Tibial nerve (tissue), 4 donors: ENCODE measurements around the gene AXDND1. TPM values are rescaled to one million over a fixed set of nuclear protein-coding genes. Genes with fewer than 3 reads are reported as not detected.

Experiments
- DNase-seq, 2 donors: peaks; one replicate each; pipeline ENCODE4 v3.0.0-alpha.2; 2019; ENCODE audit warnings: low spot score in 2 of 2
- H3K27ac ChIP-seq, 4 donors: fragments of 200-600 bp; sonication (generic) in 3 of 4; one replicate each; pipeline ENCODE4 v1.5.1; 2017 to 2019; ENCODE audit warnings: mild to moderate bottlenecking in 1 of 4
- H3K27me3 ChIP-seq, 2 donors: fragments of 200-600 bp; sonication (generic) in 1 of 2; one replicate each; pipeline versions ENCODE4 v1.5.1 to v1.6.0; 2017 to 2019
- H3K36me3 ChIP-seq, 3 donors: fragments of 200-600 bp; sonication (generic); one replicate each; pipeline ENCODE4 v1.5.1; 2018 to 2019
- H3K4me1 ChIP-seq, 4 donors: fragments of 200-600 bp; sonication (generic) in 3 of 4; one replicate each; pipeline ENCODE4 v1.5.1; 2017 to 2019
- H3K4me3 ChIP-seq, 4 donors: fragments of 200-600 bp; sonication (generic) in 3 of 4; one replicate each; pipeline ENCODE4 v1.5.1; 2017 to 2019; ENCODE audit warnings: mild to moderate bottlenecking in 1 of 4, moderate library complexity in 1 of 4
- H3K9me3 ChIP-seq, 4 donors: fragments of 200-600 bp; sonication (generic) in 3 of 4; one replicate each; pipeline ENCODE4 v1.5.1; 2017 to 2019
- EP300 ChIP-seq, 2 donors: sonication (generic); formaldehyde crosslinking; IDR thresholded peaks; one replicate each; pipeline ENCODE4 v1.6.1; 2017; ENCODE audit warnings: antibody characterized with exemption in 2 of 2, mild to moderate bottlenecking in 1 of 2
- POLR2A ChIP-seq, 2 donors: fragments of 450-650 bp; IDR thresholded peaks; one replicate each; pipeline ENCODE4 v1.6.1; 2017; ENCODE audit warnings: antibody characterized with exemption in 2 of 2, mild to moderate bottlenecking in 2 of 2, moderate library complexity in 2 of 2
- WGBS, 2 donors: methylation state at CpG; one replicate each; pipeline ENCODE4 v1.1.5; 2018; 5-methylcytosine and 5-hydroxymethylcytosine counted together
- small RNA-seq: library from RNA; depleted of rRNA; stranded (forward); fragments of <200 nt; gene quantifications from one replicate; pipeline ENCODE3, GENCODE V24; 2016
- total RNA-seq, 4 donors: library from RNA; depleted of rRNA; stranded (reverse); fragments of >200 nt; gene quantifications; one replicate each; pipeline ENCODE4 v1.1.0, GENCODE V29; 2016
- TF ChIP-seq, protein P1 (sequence below), 5 experiments: fragments of 200-600 bp in 3 of 5; fragments of 450-650 bp in 2 of 5; sonication (generic) in 3 of 5; IDR thresholded peaks; one replicate each; pipeline ENCODE4 v1.5.1; 2016 to 2019; ENCODE audit warnings: antibody characterized with exemption in 5 of 5, mild to moderate bottlenecking in 3 of 5, moderate library complexity in 2 of 5

The AXDND1 gene
- total RNA-seq, 4 donors from 2014 or later: 0.22 to 1.7 (median 0.30) TPM; not detected in 1

DNA sequence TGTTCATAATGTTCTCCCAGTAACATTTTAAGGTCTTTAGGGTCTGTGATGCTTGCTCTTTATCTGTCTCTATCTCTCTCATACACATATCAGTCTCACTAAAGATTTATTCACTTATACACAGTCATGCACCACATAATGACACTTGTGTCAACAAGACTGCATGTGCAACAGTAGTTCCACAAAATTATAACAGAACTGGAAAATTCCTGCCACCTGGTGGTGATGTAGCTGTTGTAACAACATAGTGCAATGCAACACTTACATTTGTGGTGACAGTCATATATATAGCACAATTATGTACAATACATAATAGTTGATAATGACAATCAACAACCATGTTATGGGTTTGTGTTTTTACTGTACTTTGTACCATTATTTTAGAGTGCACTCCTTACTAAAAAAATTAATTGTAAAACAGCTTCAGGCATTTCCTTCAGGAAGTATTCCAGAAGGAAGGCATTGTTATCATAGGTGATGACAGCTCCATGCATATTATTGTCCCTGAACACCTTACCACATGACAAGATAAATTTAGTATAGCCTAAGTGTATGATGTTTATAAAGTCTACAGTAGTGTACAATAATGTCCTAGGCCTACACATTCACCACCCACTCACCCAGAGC lies 234.0 kb downstream of the AXDND1 start:
- Histone ChIP-seq H3K27me3 (no peaks in the 10 kb centered on the region), H3K27ac (no peak overlapping the region), H3K9me3 (peaks cover 0 to 6% (median 0%) of the 10 kb centered on the region in 4 donors), H3K4me1 (no peaks in the 10 kb centered on the region), H3K36me3 (no peaks in the 10 kb centered on the region), H3K4me3 (no peak overlapping the region)
- no peak for DNase-seq
- TF ChIP-seq POLR2A (IDR thresholded peaks at IDR 0.05): no peak
- TF ChIP-seq, protein P1, sequence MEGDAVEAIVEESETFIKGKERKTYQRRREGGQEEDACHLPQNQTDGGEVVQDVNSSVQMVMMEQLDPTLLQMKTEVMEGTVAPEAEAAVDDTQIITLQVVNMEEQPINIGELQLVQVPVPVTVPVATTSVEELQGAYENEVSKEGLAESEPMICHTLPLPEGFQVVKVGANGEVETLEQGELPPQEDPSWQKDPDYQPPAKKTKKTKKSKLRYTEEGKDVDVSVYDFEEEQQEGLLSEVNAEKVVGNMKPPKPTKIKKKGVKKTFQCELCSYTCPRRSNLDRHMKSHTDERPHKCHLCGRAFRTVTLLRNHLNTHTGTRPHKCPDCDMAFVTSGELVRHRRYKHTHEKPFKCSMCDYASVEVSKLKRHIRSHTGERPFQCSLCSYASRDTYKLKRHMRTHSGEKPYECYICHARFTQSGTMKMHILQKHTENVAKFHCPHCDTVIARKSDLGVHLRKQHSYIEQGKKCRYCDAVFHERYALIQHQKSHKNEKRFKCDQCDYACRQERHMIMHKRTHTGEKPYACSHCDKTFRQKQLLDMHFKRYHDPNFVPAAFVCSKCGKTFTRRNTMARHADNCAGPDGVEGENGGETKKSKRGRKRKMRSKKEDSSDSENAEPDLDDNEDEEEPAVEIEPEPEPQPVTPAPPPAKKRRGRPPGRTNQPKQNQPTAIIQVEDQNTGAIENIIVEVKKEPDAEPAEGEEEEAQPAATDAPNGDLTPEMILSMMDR (IDR thresholded peaks at IDR 0.05): peak in 2 of 5 experiments; percentile 14 to 18

DNA sequence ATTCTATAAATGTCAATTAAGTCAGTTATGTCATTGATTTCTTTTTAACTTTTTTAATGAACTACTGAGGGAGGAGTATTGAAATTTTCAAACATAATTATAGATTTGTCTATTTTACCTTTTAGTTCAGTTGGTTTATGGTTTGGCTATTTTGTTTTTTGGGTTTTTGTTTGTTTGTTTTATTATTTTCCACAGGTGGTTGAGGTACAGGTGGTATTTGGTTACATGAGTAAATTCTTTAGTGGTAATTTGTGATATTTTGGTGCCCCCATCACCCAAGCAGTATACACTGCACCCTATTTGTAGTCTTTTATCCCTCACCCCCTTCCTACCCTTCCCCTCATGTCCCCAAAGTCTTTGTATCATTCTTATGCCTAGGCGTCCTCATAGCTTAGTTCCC lies 235.3 kb downstream of the AXDND1 start:
- Histone ChIP-seq H3K4me3 (no peak overlapping the region), H3K9me3 (peaks cover 0 to 6% (median 0%) of the 10 kb centered on the region in 4 donors), H3K27me3 (no peaks in the 10 kb centered on the region), H3K36me3 (no peaks in the 10 kb centered on the region), H3K27ac (no peak overlapping the region), H3K4me1 (no peaks in the 10 kb centered on the region)
- TF ChIP-seq POLR2A (IDR thresholded peaks at IDR 0.05): no peak
- TF ChIP-seq, protein P1 (IDR thresholded peaks at IDR 0.05): no peak
- TF ChIP-seq EP300 (IDR thresholded peaks at IDR 0.05): no peak
- WGBS, 2 donors: 78 to 94% methylated on average over 1 of the region's 1 CpG
- no peak for DNase-seq

Small RNA genes within 50 kb of the gene (small RNA-seq; reads per million reads assigned to genes)
- not detected for gene MEF2AP1
- not detected for gene RNU5F-2P

Other genes with a start within 250 kb of the AXDND1 start
- gene ABL2, start 136.3 kb upstream of the AXDND1 start, total RNA-seq: 10 to 100 TPM; 22.0 to 43.5 (median 27.0) TPM
- gene SOAT1, start 72.2 kb upstream of the AXDND1 start, total RNA-seq: 10 to 100 TPM; 12.3 to 14.2 (median 12.6) TPM
- gene NPHS2, start 210.0 kb downstream of the AXDND1 start, total RNA-seq: not detected
- under 1 TPM in 3 of 4 donors, not detected in 1; 0.21 to 0.59 (median 0.44) TPM for gene TDRD5, start 225.9 kb downstream of the AXDND1 start, total RNA-seq